G401 (cell line): ENCODE data around the gene PTPRS. TPM values are rescaled to one million over a fixed set of nuclear protein-coding genes. Genes with fewer than 3 reads are reported as not detected.
A peak's percentile ranks its signal among the peaks of the same experiment; 100 is the strongest.

Experiments
- DNase-seq: peaks from one replicate; pipeline ENCODE4 v3.0.0-alpha.2; 2015; ENCODE audit warnings: low spot score
- in situ Hi-C: cut with HindIII; loops from 2 replicates; pipeline ENCODE4 v1.10.0; 2016; ENCODE audit warnings: low sequenced_read_pairs, mixed read lengths
- total RNA-seq: library from RNA; depleted of rRNA; stranded (reverse); fragments of >200 nt; shearing (Covaris generic); gene quantifications from 2 replicates; pipeline ENCODE4 v1.2.3, GENCODE V29; 2014

The PTPRS gene
- total RNA-seq, 1 experiment from 2014 or later = 168 TPM

GRCh38 chr19:5356428-5356827 lies 15.8 kb upstream of the PTPRS start:
- in situ Hi-C loops = no loop called here
- DNase-seq = no peak

- in situ Hi-C loops = no loop called here
- no peak for DNase-seq
These were observed 15.1 kb upstream of the PTPRS start for GRCh38 chr19:5355693-5356092.

GRCh38 chr19:5355076-5355475 lies 14.5 kb upstream of the PTPRS start:
- no peak for DNase-seq
- in situ Hi-C loops = no loop called here

- in situ Hi-C loops = no loop called here
- no peak for DNase-seq
These were observed 13.8 kb upstream of the PTPRS start for GRCh38 chr19:5354403-5354802.

- in situ Hi-C loops = no loop called here
- DNase-seq = no peak
These were observed 11.7 kb upstream of the PTPRS start for GRCh38 chr19:5352229-5352763.

GRCh38 chr19:5351731-5352228 lies 11.2 kb upstream of the PTPRS start:
- no peak for DNase-seq
- in situ Hi-C loops = no loop called here

- in situ Hi-C loops = no loop called here
- DNase-seq = no peak
These were observed 8.4 kb upstream of the PTPRS start for GRCh38 chr19:5349041-5349440.

- no peak for DNase-seq
- in situ Hi-C loops = no loop called here
These were observed 5.3 kb upstream of the PTPRS start for GRCh38 chr19:5345895-5346386.

GRCh38 chr19:5343848-5344247 lies 3.2 kb upstream of the PTPRS start:
- in situ Hi-C loops = no loop called here
- no peak for DNase-seq

GRCh38 chr19:5342573-5343201 lies 2.1 kb upstream of the PTPRS start:
- in situ Hi-C loops = no loop called here
- no peak for DNase-seq

- no peak for DNase-seq
- in situ Hi-C loops = no loop called here
These were observed 1.4 kb upstream of the PTPRS start for GRCh38 chr19:5341981-5342380.

- DNase-seq = no peak
- in situ Hi-C loops = no loop called here
These were observed 822 bp upstream of the PTPRS start for GRCh38 chr19:5341448-5341820.

- no peak for DNase-seq
- in situ Hi-C loops = no loop called here
These were observed 519 bp downstream of the PTPRS start for GRCh38 chr19:5339950-5340636.

- in situ Hi-C loops = no loop called here
- DNase-seq = no peak
These were observed 1.2 kb downstream of the PTPRS start for GRCh38 chr19:5339198-5339949.

- peak; percentile 38 for DNase-seq
- in situ Hi-C loops = no loop called here
These were observed 1.9 kb downstream of the PTPRS start for GRCh38 chr19:5338656-5339197.

- in situ Hi-C loops = no loop called here
- peak; percentile 33 for DNase-seq
These were observed 2.6 kb downstream of the PTPRS start for GRCh38 chr19:5337708-5338655.

- in situ Hi-C loops = no loop called here
These were observed 3.5 kb downstream of the PTPRS start for GRCh38 chr19:5337126-5337525.

GRCh38 chr19:5336195-5336965 lies 4.2 kb downstream of the PTPRS start:
- DNase-seq = no peak
- in situ Hi-C loops = no loop called here

More at GRCh38 chr19:5337126-5337525, 3.5 kb downstream of the PTPRS start:
- DNase-seq = peak; percentile 40
